Central memory CD4-positive, alpha-beta T cell (primary cell): Measurements from ENCODE around the gene PCDHB12.
"Not testable (repeated sequence)": the region's sequence is repeated elsewhere in the genome, so short reads cannot be mapped to it uniquely, and the experiment has no call there.

Source experiments
- DNase-seq: peaks from one replicate; pipeline ENCODE4 v3.0.0; 2022

The PCDHB12 gene

DNA sequence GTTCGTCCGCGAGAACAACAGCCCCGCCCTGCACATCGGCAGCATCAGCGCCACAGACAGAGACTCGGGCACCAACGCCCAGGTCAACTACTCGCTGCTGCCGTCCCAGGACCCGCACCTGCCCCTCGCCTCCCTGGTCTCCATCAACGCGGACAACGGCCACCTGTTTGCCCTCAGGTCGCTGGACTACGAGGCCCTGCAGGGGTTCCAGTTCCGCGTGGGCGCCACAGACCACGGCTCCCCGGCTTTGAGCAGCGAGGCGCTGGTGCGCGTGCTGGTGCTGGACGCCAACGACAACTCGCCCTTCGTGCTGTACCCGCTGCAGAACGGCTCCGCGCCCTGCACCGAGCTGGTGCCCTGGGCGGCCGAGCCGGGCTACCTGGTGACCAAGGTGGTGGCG lies 1.8 kb downstream of the PCDHB12 start:
- DNase-seq = not testable (repeated sequence)

DNA sequence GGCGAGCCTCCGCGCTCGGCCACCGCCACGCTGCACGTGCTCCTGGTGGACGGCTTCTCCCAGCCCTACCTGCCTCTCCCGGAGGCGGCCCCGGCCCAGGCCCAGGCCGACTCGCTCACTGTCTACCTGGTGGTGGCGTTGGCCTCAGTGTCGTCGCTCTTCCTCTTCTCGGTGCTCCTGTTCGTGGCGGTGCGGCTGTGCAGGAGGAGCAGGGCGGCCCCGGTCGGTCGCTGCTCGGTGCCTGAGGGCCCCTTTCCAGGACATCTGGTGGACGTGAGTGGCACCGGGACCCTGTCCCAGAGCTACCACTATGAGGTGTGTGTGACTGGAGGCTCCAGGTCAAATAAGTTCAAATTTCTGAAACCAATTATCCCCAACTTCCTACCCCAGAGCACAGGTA lies 2.3 kb downstream of the PCDHB12 start:
- not testable (repeated sequence) for DNase-seq

DNA sequence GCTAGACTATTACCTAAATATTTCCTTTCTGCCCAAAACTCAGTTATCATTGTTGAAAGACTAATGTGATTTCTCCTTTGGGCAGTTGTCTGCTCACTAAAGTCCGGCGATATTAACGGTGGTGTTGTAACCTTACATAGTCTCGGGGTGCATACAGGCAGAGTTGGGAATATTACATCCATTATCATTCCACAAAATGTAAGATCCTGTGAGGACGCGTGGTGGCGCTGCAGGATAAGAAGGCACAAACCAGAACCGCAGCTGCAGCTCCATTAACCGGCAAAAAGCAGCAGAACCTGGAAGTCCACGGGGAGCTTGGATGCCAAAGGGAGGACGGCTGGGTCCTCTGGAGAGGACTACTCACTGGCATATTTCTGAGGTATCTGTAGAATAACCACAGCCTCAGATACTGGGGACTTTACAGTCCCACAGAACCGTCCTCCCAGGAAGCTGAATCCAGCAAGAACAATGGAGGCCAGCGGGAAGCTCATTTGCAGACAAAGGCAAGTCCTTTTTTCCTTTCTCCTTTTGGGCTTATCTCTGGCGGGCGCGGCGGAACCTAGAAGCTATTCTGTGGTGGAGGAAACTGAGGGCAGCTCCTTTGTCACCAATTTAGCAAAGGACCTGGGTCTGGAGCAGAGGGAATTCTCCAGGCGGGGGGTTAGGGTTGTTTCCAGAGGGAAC lies 5.3 kb downstream of the PCDHB12 start, which contains the start of gene PCDHB13:
PCDHB13 (plus strand) TSS at position 264 of the 684 bp plus-strand sequence; CDS start at position 469, 205 bp downstream.
- DNase-seq = not testable (repeated sequence)

DNA sequence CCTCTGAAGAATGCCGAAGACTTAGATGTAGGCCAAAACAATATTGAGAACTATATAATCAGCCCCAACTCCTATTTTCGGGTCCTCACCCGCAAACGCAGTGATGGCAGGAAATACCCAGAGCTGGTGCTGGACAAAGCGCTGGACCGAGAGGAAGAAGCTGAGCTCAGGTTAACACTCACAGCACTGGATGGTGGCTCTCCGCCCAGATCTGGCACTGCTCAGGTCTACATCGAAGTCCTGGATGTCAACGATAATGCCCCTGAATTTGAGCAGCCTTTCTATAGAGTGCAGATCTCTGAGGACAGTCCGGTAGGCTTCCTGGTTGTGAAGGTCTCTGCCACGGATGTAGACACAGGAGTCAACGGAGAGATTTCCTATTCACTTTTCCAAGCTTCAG lies 6.1 kb downstream of the PCDHB12 start:
- DNase-seq = not testable (repeated sequence)

- DNase-seq = not testable (repeated sequence)
Measured at GRCh38 chr5:141215504-141215903, 7.0 kb downstream of the PCDHB12 start.

GRCh38 chr5:141216035-141216434 lies 7.5 kb downstream of the PCDHB12 start:
- not testable (repeated sequence) for DNase-seq

GRCh38 chr5:141223112-141223783 lies 14.7 kb downstream of the PCDHB12 start, which contains the start of gene PCDHB14:
TSS of gene PCDHB14 (plus strand) at chr5:141223343. CDS start at chr5:141223506, 163 bp downstream.
- DNase-seq = no peak

- not testable (repeated sequence) for DNase-seq
Measured at GRCh38 chr5:141224844-141225243, 16.3 kb downstream of the PCDHB12 start.

DNA sequence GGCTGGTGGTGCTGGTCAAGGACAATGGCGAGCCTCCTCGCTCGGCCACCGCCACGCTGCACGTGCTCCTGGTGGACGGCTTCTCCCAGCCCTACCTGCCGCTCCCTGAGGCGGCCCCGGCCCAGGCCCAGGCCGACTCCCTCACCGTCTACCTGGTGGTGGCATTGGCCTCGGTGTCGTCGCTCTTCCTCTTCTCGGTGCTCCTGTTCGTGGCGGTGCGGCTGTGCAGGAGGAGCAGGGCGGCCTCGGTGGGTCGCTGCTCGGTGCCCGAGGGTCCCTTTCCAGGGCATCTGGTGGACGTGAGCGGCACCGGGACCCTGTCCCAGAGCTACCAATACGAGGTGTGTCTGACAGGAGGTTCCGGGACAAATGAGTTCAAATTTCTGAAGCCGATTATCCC lies 16.9 kb downstream of the PCDHB12 start:
- not testable (repeated sequence) for DNase-seq

DNA sequence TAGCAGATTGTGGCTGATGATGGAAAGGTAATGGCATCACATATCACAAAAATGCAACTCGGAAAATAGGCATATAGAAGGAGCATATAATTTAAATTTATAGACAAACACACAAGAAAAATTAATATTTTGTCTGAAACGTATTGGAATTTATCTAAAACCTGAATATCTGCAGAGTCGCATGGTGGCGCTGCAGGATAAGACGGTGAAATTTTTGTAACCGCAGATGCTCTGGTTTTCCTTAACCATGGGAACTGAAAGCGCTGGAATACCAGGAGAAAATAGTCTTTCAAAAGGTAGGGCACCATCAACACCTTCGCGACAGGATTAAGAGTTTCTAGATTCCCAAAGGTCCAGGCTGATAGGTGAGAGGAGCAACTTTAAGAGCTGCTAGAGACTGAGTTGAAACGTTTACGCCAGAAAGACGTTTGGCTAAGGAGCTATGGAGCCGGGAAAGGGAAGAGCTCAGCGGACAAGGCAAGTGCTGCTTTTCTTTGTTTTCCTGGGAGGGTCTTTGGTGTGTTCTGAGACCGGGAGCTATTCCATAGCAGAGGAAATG lies 25.7 kb downstream of the PCDHB12 start:
- no peak for DNase-seq

GRCh38 chr5:141235922-141236321 lies 27.4 kb downstream of the PCDHB12 start:
- DNase-seq = not testable (repeated sequence)

DNA sequence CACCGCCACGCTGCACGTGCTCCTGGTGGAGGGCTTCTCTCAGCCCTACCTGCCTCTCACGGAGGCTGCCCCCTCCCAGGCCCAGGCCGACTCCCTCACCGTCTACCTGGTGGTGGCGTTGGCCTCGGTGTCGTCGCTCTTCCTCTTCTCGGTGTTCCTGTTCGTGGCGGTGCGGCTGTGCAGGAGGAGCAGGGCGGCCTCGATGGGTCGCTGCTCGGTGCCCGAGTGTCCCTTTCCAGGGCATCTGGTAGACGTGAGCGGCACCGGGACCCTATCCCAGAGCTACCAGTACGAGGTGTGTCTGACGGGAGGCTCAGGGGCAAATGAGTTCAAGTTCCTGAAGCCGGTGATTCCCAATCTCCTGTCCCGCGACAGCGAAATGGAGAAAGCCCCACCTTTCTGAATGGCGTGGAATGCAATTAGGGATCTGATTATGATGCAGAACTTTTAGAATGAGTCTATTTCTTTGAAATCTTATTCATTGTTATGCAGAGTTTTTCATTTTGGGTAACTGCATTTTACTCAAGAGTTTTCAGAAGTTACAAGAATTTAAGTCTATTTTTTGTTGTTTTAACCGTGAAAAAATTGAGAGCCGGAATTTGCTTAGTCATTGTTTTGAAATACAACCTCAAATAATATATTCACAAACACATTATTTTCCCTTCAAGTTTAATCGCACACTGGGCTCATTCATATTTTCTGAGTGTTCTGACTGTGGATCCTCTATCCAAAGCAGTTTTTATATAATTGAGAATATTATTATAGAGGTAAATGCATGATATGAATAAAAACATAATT lies 28.2 kb downstream of the PCDHB12 start:
- no peak for DNase-seq

DNA sequence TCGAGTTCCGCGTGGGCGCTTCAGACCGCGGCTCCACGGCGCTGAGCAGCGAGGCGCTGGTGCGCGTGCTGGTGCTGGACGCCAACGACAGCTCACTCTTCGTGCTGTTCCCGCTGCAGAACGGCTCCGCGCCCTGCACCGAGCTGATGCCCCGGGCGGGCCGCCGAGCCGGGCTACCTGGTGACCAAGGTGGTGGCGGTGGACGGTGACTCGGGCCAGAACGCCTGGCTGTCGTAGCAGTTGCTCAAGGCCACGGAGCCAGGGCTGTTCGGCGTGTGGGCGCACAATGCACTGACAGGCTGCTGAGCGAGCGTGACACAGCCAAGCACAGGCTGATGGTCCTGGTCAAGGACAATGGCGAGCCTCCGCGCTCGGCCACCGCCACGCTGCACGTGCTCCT lies 33.0 kb downstream of the PCDHB12 start:
- no peak for DNase-seq

GRCh38 chr5:141245250-141245717 lies 36.8 kb downstream of the PCDHB12 start, which contains the start of gene PCDHB15:
TSS of gene PCDHB15 (plus strand) at chr5:141245395. CDS start at chr5:141245579, 184 bp downstream.
- DNase-seq = peak; percentile 5

DNA sequence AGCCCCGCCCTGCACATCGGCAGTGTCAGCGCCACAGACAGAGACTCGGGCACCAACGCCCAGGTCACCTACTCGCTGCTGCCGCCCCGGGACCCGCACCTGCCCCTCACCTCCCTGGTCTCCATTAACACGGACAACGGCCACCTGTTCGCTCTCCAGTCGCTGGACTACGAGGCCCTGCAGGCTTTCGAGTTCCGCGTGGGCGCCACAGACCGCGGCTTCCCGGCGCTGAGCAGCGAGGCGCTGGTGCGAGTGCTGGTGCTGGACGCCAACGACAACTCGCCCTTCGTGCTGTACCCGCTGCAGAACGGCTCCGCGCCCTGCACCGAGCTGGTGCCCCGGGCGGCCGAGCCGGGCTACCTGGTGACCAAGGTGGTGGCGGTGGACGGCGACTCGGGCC lies 38.5 kb downstream of the PCDHB12 start:
- DNase-seq = not testable (repeated sequence)

- DNase-seq = not testable (repeated sequence)
Measured at GRCh38 chr5:141247434-141247833, 38.9 kb downstream of the PCDHB12 start.

GRCh38 chr5:141250576-141250975 lies 42.1 kb downstream of the PCDHB12 start:
- no peak for DNase-seq

- DNase-seq = no peak
Measured at GRCh38 chr5:141258464-141258863, 49.9 kb downstream of the PCDHB12 start.

DNA sequence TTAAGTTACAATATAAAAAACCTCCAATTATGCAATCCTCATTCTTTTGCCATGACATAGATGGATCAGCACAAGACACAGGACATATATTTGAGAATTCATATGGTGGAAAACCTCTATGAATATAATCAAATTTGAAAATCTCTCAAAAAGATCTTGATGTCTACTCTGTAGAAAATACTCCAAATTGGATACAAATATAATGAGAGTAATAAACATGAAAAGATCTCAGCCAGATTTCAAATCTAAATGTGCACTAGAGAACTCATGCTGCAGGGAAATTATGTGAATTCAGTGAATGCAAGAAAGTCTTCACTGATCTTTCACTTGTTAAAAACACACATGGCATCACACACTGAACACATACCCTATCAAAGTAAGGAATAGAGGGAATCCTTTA lies 50.4 kb downstream of the PCDHB12 start:
- DNase-seq = no peak

DNA sequence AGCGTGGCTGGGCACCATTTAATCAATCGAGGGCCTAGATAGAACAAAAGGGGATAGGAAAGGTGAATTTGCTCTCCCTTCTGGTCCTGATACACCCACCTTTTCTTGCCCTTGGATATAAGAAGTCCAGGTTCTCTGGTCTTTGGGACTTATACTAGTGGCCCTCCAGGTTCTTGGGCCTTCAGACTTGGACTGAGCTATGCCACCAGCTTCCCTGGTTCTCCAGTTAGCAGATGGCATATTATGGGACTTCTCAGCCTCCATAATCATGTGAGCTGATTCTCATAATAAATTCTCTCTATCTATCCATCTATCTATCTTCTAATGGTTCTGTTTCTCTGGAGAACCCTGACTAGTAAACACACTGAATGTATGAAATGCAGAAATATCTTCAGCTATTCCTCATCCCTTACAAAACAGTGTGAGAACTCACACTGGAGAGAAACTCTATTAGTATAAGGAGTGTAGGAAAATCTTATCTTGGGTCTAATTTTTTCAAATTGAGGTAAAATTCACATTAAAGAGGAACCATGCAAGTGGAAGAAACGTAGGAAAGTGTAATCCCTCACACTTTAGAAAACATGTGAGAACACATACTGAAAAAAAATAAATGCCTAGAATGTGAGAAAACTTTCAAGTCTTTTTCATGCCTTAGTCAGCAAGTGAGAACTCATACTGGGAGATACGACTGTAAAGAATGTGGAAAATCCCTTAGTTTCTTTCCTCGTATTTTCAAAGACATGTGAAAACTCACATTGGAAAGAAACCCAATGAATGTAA lies 52.1 kb downstream of the PCDHB12 start:
- no peak for DNase-seq

- DNase-seq = no peak
Measured at GRCh38 chr5:141261238-141261546, 52.7 kb downstream of the PCDHB12 start.
